ENCODE measurements around the gene SLC13A1.

DNA sequence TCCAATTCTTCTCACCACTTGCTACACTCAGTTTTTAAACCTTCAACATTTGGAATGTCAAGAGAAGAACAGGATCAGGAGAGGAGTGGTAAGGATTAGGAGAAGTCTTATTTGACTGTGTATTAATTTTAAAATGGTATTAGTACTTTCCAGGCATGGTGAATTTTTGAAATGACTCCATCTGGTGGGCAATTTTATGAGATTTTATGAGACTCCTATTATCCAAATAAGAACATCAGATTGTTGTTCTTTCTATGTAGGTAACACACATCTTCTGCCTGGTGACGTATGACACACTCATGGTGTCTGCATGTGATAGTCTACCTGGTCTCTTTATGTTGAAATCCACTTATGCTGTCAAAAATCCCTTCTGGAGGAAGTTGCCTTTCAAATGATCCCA is 51.0 kb downstream of the SLC13A1 start:
- TF ChIP-seq CTCF (IDR thresholded peaks at IDR 0.05) (no peak), POLR2A (IDR thresholded peaks at IDR 0.05) (no peak)

All from lower leg skin (tissue), 3 donors.